BLaER1 treated with 17β-estradiol and CSF1 and Interleukin-3, amounts not matched to agents 10 nM and 100 nM (cell line): ENCODE measurements around the gene TMEFF2.

Source experiments
- H3K27ac ChIP-seq, 11 experiments: shearing (Covaris generic); formaldehyde crosslinking; 2 replicates each; pipeline ENCODE4 v1.8.1; 2022
- H3K27me3 ChIP-seq, 11 experiments: shearing (Covaris generic); formaldehyde crosslinking; 2 replicates each; pipeline ENCODE4 v1.8.1; 2022
- H3K36me3 ChIP-seq, 11 experiments: shearing (Covaris generic); formaldehyde crosslinking; 2 replicates each; pipeline ENCODE4 v1.8.1; 2022
- H3K4me1 ChIP-seq, 10 experiments: shearing (Covaris generic); formaldehyde crosslinking; 2 replicates each; pipeline ENCODE4 v1.8.1; 2022
- H3K4me2 ChIP-seq, 11 experiments: shearing (Covaris generic); formaldehyde crosslinking; 2 replicates each; pipeline ENCODE4 v1.8.1; 2022
- H3K4me3 ChIP-seq, 10 experiments: shearing (Covaris generic); formaldehyde crosslinking; 2 replicates each; pipeline ENCODE4 v1.8.1; 2022
- H3K9ac ChIP-seq, 11 experiments: shearing (Covaris generic); formaldehyde crosslinking; 2 replicates each; pipeline ENCODE4 v1.8.1; 2022
- H3K9me3 ChIP-seq, 11 experiments: shearing (Covaris generic); formaldehyde crosslinking; replicated peaks in 1 of 11; 2 replicates each; pipeline ENCODE4 v1.8.1; 2022
- H4K20me1 ChIP-seq, 11 experiments: shearing (Covaris generic); formaldehyde crosslinking; 2 replicates each; pipeline ENCODE4 v1.8.1; 2022
- Cebpa-rat ChIP-seq, 11 experiments: shearing (Covaris generic); IDR thresholded peaks; 2 replicates each; pipeline ENCODE4 v1.8.1; 2022

TMEFF2 gene

DNA sequence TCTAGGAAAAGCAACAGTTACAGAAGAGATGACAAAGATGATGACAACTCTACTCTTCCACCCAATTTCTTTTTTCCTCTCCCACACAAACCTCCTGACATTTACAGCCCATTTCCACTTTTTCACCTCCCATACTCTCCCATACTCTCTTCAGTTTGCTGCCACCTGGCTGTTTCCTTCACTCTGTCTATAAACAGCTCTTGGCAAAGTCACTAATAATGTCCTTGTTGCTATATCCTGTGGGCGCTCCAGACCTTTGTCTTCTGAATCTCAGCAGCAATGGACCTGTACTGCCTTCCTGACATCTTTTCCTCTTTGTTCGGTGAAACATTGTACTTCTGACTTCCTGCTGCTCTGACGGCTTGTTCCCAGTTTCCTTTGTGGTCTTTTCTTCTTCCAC lies 287.2 kb downstream of the TMEFF2 start:
- Histone ChIP-seq H3K9me3 (no peaks in the 10 kb centered on the region), H3K36me3 (no peaks in the 10 kb centered on the region), H3K27ac (no peak overlapping the region), H3K9ac (no peak overlapping the region), H4K20me1 (no peaks in the 10 kb centered on the region), H3K27me3 (no peaks in the 10 kb centered on the region), H3K4me2 (no peak overlapping the region), H3K4me3 (no peak overlapping the region), H3K4me1 (peaks cover 0 to 5% (median 0%) of the 10 kb centered on the region in 10 experiments; a peak in 1 of 20 replicates)
- no peak for TF ChIP-seq Cebpa-rat (IDR thresholded peaks at IDR 0.05)

DNA sequence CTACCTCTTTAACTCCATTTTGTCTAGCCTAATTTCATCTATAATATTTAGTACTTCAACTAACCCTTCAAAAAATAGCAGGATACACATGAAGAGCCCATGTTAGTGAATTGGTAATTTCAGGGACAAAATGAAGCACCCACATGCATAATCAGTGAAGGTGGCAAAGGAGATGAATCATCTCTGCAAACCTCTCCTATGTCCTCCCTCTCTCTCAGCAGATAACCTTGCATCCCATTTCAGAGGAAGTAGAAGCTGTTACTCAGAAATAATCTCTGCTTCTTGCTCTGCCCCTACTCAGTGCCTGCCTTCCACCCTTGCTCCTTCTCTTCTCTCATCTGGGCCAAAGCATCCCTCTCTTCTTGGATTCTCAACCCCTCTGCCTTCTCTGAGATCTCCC lies 287.6 kb downstream of the TMEFF2 start:
- TF ChIP-seq Cebpa-rat (IDR thresholded peaks at IDR 0.05): no peak
- no peak overlapping the region for H3K4me3 ChIP-seq
- 0 out of 22 replicates have a peak, but pooled peaks cover 0 to 2% (median 0%) of the 10 kb centered on the region in 11 experiments for H3K9me3 ChIP-seq
- no peaks in the 10 kb centered on the region for H4K20me1 ChIP-seq
- no peak overlapping the region for H3K4me2 ChIP-seq
- no peaks in the 10 kb centered on the region for H3K36me3 ChIP-seq
- no peak overlapping the region for H3K27ac ChIP-seq
- H3K27me3 ChIP-seq: no peaks in the 10 kb centered on the region
- H3K4me1 ChIP-seq: peaks cover 0 to 5% (median 0%) of the 10 kb centered on the region in 10 experiments; a peak in 1 of 20 replicates
- no peak overlapping the region for H3K9ac ChIP-seq

DNA sequence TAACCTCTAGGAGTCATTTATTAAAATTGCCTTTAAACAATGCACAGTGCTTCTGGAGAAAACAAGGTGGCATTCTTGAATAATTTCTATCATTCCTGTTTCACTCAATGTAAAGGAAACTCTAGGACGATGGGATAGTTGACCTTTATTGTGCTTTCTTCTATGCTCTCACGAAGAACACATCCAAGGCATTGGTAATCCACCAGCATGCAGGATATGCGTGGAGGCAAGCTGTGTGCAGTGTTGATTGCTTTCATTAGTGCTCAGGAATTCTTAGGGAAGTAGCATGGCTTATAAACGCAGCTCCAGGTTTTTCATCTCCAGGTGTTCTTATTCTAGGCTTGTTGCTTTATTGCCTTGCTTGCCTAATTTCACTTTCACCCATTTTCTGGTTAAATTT lies 289.4 kb downstream of the TMEFF2 start:
- peaks cover 8 to 15% (median 9%) of the 10 kb centered on the region in 11 experiments; a peak in 16 of 22 replicates for H3K9me3 ChIP-seq
- no peak overlapping the region for H3K4me2 ChIP-seq
- H3K4me3 ChIP-seq: no peak overlapping the region
- H3K4me1 ChIP-seq: peaks cover 0 to 1% (median 0%) of the 10 kb centered on the region in 10 experiments; a peak in 1 of 20 replicates
- H3K27ac ChIP-seq: no peak overlapping the region
- H3K9ac ChIP-seq: no peak overlapping the region
- no peak for TF ChIP-seq Cebpa-rat (IDR thresholded peaks at IDR 0.05)
- H4K20me1 ChIP-seq: no peaks in the 10 kb centered on the region
- H3K36me3 ChIP-seq: no peaks in the 10 kb centered on the region
- H3K27me3 ChIP-seq: no peaks in the 10 kb centered on the region

DNA sequence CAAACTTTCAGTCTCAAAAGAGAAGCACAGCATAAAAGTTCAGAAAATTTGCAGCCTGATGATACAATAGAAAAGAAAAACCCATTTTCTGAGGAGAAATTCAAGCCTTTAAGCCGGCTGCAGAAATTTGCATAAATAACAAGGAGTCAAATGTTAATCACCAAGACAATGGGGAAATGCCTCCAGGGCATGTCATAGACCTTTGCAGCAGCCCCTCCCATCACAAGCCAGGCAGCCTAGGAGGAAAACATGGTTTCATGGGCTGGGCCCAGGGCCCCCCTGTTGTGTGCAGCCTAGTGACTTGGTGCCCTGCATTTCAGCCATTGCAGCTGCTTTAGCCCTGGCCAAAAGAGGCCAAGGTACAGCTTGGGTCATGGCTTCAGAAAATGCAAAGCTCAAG lies 293.7 kb downstream of the TMEFF2 start:
- Histone ChIP-seq H3K4me1 (no peaks in the 10 kb centered on the region), H3K9ac (no peak overlapping the region), H4K20me1 (no peaks in the 10 kb centered on the region), H3K27ac (no peak overlapping the region), H3K9me3 (peaks cover 8 to 15% (median 9%) of the 10 kb centered on the region in 11 experiments; a peak in 16 of 22 replicates), H3K27me3 (no peaks in the 10 kb centered on the region), H3K4me2 (no peak overlapping the region), H3K36me3 (no peaks in the 10 kb centered on the region), H3K4me3 (no peak overlapping the region)
- no peak for TF ChIP-seq Cebpa-rat (IDR thresholded peaks at IDR 0.05)

DNA sequence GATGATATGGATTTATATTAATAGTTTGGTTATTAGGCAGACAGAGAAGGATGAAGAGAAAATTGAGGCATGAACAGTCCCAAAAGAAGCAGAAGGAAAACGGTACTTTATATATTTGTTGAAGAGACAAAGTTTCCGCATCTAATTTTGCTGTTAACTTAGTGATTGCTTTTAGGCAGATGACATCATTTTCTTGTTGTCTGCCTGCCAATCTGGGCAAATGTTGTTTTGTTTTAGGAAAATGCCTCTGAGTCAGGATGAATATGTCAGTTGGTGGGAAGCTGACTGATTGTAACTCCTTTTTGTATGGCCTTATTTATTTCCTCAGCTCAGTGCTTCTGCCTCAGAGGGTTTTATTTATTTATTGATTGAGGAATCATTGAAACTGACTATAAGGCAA lies 295.3 kb downstream of the TMEFF2 start:
- H3K4me2 ChIP-seq: no peak overlapping the region
- H3K4me3 ChIP-seq: no peak overlapping the region
- H3K4me1 ChIP-seq: no peaks in the 10 kb centered on the region
- no peak for TF ChIP-seq Cebpa-rat (IDR thresholded peaks at IDR 0.05)
- H3K27ac ChIP-seq: no peak overlapping the region
- H3K36me3 ChIP-seq: no peaks in the 10 kb centered on the region
- no peaks in the 10 kb centered on the region for H4K20me1 ChIP-seq
- no peaks in the 10 kb centered on the region for H3K27me3 ChIP-seq
- peaks cover 8 to 15% (median 9%) of the 10 kb centered on the region in 11 experiments; a peak in 16 of 22 replicates for H3K9me3 ChIP-seq
- no peak overlapping the region for H3K9ac ChIP-seq
